Activated CD8-positive, alpha-beta memory T cell treated with anti-CD3 and anti-CD28 coated beads for 4 hours (primary cell): Measurements from ENCODE around the gene PROX2.
A peak's percentile ranks its signal among the peaks of the same experiment; 100 is the strongest.

ENCODE experiments used
- DNase-seq, 2 donors: peaks; one replicate each; pipeline ENCODE4 v3.0.0-alpha.2; 2020; ENCODE audit warnings: low read depth in 2 of 2

The PROX2 gene

DNA sequence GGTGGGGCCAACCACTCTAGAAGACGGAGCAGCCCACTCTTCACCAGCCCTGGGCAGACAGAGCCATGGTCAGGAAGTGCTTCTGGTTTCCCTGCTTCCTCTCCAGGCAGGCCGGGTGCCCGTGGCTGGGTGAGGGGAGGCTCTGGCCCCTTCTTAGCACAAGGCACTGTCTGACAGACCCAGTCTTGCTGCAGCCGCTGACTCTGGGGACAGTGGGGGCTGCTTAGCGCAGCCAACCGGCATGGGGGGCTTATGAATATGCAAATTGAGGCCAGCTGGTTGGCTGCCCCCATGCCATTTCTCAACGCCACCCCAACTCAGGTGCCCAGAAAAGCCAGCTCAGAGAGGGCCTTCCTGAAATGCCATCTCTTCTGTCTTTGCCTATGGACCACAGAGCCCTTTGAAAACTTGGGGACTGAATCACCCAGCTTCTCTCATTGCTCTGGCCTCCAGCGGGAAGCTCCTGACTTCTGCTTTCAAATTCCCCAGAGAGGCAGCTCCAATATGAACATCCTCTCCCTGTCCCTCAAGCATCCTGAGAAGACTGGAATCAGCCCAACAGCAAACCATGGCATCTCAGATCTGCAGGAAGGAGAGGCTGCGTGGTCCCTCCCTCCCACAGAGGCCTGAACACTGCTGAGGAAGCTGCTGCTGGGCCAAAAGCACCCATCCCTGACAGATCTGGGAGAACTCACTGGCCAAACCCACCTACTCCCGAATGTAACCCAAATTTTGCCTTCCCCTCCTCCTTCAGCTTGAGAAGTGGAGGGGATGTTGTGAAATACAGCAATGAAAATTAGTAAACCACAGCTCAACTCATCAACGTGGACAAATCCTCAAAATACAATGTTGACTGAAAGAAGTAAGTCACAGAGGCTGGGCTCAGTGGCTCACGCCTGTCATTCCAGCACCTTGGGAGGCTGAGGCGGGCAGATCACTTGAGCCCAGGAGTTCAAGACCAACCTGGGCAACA, at the start of gene PROX2:
TSS of gene PROX2 (minus strand) at position 205 of the 973 bp plus-strand sequence. CDS start 12,311 bp downstream, outside the sequence.
- DNase-seq, result no peak

DNA sequence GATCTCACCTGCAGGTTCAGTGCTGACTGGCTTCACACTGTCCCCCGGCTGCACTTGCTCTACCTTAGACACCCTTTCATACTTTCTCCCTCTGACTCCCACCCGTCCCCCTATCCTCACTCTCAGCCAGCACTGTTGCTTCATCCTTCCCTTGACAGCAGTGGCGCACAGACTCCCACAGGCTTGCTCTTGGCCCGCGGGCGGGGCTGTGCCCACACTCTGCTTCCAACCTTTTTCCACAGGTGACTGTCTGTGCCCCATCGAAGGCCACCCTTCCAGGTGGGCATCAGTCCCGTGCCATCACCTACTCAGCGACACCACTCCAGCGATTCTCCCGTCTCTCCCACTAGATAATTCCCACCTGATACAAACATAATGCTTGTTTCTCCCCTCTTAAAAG, 48.1 kb upstream of the PROX2 start:
- DNase-seq, result no peak

GRCh38 chr14:74922752-74923401, 46.9 kb upstream of the PROX2 start, which contains the start of gene RPS6KL1:
Gene RPS6KL1 (minus strand): TSS chr14:74923260. CDS start chr14:74921541, 1,719 bp downstream.
- DNase-seq, result peak in 1 of 2 donors; percentile 26

DNA sequence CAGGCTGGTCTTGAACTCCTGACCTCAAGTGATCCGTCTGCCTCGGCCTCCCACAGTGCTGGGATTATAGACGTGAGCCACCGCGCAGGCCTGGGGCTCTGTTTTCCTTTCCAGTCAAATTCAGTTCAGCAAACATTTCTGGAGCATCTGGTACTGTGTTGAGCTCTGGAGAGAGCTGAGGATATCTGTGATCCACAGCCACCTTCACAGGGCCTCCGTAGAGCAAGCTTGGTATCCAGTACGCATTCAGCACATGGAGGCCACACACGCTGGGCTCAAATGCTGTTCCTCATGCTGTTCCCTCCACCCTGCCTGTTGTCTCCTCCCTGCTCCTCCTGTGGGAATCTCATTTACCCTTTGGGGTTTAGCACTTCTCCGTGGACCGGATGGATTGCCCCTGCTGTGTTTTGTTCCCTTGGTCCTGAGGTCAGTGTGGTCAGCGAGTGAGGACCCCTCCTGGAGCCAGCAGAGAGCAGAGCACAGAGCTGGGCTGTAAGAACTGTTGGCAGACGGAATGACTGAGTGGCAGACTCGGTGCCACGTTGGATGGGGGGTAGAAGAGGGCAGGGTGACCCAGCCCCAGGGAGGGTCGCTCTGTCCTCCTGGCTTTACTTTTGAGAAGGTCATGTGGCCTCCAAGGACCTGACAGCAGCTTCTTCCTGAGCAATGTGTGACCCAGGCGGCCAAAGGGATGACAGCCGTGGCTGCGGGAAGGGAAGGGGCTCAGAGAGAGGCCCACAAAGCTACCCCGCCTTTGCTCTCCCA, 46.2 kb upstream of the PROX2 start:
- no peak for DNase-seq

DNA sequence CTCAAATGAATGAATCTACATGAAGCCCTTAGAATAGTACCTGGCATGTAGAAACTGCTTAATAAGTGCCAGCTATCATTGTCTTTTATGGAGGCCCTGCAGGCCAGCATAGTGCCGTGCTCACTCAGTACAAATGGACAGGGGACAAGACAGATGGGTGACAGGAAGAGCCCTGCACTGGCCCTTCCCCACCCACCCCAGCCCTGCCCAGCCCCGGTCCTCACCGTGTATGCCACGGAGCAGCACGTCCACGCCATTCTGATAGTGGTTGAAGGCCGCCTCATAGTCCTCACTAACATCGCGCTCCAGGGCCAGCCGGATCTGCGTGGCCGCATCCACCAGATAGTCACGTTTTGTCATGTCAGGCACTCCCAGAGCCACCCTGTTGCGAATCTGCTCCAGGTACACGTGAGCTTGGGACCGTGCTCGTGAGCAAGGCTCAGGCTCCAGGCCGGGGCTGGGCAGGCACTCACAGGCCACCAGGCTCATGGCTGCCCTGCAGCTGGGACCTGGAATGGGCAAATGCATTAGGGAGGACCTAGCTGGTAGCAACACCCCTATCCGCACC, 45.2 kb upstream of the PROX2 start:
- DNase-seq, result no peak

DNA sequence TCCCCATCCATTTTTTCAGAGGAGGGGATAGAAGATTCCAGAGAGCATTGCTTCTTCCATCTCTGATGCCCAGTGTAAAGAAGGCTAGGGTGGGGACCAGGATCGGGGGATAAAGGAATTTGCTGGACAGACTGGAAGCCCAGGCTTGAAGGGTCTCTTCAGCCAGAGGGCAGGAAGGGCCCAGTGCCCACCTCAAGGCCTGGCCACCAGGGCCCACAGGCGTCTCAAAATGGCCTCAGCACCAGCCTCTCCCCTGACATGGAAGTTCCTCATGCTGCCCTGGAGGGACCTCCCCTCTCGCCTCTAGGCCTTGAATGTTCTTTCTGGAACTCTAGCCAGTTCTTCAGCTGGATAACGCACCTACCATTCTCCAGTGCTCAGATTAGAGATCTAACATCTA, 44.3 kb upstream of the PROX2 start:
- DNase-seq, result no peak

GRCh38 chr14:74919421-74920165, 43.6 kb upstream of the PROX2 start:
- DNase-seq, result no peak

- no peak for DNase-seq
Observed at GRCh38 chr14:74918380-74918779, 42.4 kb upstream of the PROX2 start.

DNA sequence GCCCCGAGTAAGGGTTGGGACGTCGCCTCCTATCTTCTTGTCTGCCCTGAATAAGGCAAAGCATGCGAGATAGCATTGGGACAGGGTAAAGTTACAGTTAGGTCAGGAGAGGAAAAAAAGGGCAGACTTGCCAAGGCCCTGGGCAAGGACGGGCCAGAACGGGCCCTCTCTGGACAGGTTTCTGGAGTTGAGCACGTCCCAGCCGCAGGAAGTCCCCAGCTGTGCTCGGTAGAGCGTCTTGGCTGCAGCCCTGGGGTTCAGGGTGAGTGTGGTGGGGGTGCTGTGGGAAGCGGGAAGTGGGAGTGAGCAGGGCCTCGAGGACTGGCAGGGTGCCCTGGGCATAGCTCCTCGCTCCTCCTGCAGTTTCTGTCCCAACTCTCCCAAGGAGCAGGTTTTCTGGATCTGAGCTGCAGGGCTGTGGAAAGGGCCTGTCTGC, 41.7 kb upstream of the PROX2 start:
- no peak for DNase-seq

GRCh38 chr14:74917178-74917543, 41.2 kb upstream of the PROX2 start:
- DNase-seq, result no peak

- no peak for DNase-seq
Observed at GRCh38 chr14:74915826-74916225, 39.9 kb upstream of the PROX2 start.

DNA sequence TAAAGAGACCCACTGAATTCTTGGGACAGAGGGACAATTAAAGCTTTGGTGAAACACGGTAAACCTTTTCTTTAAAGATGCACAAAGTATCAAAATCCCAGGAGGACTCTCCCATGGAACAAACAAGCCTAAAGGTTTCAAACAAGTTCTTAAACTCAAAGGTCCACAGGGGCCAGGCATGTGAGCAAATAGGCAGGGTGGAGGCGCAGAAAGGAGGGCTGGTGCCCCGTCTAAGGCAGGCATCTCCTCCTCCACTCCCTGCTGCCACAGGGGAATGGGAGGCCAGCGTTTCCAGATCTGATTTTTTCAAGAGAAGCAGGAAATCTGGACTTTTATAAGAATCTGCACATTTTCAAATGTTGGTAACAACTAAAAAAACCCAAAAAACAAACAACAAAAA, 39.5 kb upstream of the PROX2 start:
- no peak for DNase-seq

- DNase-seq, result no peak
Observed at GRCh38 chr14:74913986-74914573, 38.1 kb upstream of the PROX2 start.

DNA sequence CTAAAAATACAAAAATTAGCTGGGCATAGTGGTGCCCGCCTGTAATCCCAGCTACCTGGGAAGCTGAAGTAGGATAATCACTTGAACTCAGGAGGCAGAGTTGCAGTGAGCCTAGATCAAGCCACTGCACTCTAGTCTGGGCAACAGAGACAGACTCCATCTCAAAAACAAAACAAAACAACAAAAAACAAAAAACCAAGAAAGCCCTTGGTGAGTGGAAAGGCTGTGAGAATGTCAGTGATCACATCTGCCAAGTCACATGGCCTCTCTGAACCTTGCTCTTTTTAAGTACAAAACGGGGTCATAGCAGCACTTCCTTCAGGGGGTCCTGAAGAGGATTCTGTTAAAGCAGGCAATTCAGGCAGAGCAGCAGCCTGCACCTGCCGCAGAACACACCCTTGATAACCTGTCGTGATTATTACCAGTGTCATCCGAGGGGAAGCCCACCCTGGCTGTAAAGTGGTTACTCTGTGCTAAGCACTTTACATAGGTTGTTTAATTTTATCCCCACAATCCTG, 37.5 kb upstream of the PROX2 start:
- no peak for DNase-seq

- no peak for DNase-seq
Observed at GRCh38 chr14:74912801-74913200, 36.9 kb upstream of the PROX2 start.

DNA sequence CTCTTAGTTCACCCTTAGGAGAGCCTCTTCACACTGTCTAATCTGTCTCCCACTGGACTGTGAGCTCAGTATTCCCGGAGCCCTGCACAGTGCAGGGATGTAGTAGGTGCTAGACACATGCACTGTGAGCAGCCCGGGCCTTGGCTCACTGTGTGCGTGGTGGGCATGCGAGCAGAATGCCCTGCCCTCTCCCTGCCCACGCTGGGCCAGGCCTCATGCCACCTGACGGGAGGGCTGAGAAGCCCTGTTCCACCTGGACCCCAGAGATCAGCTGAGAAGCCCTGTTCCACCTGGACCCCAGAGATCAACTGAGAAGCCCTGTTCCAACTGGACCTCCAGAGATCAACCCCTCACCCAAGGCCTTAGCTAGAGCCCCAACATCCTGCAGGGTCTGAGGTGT, 36.2 kb upstream of the PROX2 start:
- no peak for DNase-seq

DNA sequence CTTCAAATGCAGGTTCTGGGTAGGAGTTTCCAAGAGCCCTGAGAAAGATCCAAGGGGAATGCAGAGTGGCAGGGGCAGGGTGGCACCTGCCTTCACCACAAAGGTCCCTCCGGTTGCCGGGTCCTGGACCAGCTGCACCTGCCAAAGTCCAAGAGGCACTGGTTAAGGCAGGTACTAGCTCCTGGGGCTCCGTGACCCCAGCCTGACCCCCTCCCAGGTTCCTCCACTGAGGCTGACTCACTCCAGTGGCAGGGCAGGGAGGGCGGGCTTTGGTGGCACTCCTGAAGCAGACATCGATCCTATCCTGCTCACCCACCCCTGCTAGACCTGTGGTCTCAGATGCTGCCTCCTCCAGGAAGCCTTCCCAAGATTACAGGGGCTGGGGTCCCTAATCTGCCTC, 35.8 kb upstream of the PROX2 start:
- DNase-seq, result no peak

DNA sequence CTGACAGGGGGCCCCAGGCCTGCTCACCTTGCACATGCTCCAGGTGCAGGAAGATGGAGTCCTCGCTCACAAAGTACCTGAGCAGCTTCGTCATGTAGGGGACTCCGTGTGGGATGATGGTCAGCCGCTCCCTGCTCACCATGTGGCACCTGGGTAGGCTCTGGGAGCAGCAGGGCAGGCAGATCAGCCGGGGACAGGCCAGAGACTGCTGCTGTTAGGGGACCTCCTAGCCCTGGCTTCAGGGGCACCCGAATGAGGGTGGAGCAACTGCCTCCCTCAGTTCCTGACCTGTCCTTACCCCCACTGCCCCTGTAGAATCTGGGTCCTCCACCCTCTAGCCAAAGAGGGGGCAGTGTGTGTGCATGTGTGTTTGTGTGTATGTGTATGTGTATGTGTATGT, 35.3 kb upstream of the PROX2 start:
- DNase-seq, result no peak

DNA sequence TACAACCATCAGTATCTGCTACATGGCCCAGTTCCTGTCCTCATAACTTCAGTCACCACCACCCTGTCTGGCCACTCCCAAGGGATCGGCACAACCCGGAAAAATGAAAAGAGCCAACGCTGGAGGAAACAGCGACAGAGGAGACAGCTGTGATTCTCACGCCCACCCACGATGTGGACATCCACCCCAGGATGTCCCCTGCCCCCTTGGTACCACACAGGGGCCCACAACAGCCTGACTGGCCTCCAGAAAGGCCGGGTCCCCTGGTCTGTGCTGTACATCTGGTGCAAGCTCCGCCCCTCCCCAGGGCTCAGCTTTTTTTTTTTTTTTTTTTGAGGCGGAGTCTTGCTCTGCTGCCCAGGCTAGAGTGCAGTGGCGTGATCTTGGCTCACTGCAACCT, 34.6 kb upstream of the PROX2 start:
- no peak for DNase-seq

GRCh38 chr14:74909911-74910310, 34.0 kb upstream of the PROX2 start:
- no peak for DNase-seq
